ENCODE results near the gene RAP2A.

Gene RAP2A

GRCh38 chr13:97471711-97472110 is 37.7 kb downstream of the RAP2A start:
- no peak for TF ChIP-seq CTCF (conservative IDR thresholded peaks at IDR 0.05)
- H3K27ac ChIP-seq, result no peak overlapping the region

GRCh38 chr13:97474349-97474980 is 40.5 kb downstream of the RAP2A start:
- TF ChIP-seq CTCF (conservative IDR thresholded peaks at IDR 0.05), result no peak
- H3K27ac ChIP-seq, result no peak overlapping the region

GRCh38 chr13:97475011-97475410 is 41.0 kb downstream of the RAP2A start:
- H3K27ac ChIP-seq, result no peak overlapping the region
- TF ChIP-seq CTCF (conservative IDR thresholded peaks at IDR 0.05), result no peak

GRCh38 chr13:97477844-97478243 is 43.9 kb downstream of the RAP2A start:
- H3K27ac ChIP-seq, result no peak overlapping the region
- TF ChIP-seq CTCF (conservative IDR thresholded peaks at IDR 0.05), result no peak

GRCh38 chr13:97478247-97478646 is 44.3 kb downstream of the RAP2A start:
- no peak for TF ChIP-seq CTCF (conservative IDR thresholded peaks at IDR 0.05)
- no peak overlapping the region for H3K27ac ChIP-seq

GRCh38 chr13:97483465-97483864 is 49.5 kb downstream of the RAP2A start:
- H3K27ac ChIP-seq, result no peak overlapping the region

GRCh38 chr13:97484301-97484700 is 50.3 kb downstream of the RAP2A start:
- TF ChIP-seq CTCF (conservative IDR thresholded peaks at IDR 0.05), result no peak
- H3K27ac ChIP-seq, result no peak overlapping the region

More at GRCh38 chr13:97483465-97483864, 49.5 kb downstream of the RAP2A start:
- no peak for TF ChIP-seq CTCF (conservative IDR thresholded peaks at IDR 0.05)
